ENCODE measurements around the gene TPRG1L. TPM values are rescaled to one million over a fixed set of nuclear protein-coding genes. Genes with fewer than 3 reads are reported as not detected.
A peak's percentile ranks its signal among the peaks of the same experiment; 100 is the strongest.

The TPRG1L gene
- total and polyA plus RNA-seq, 9 donors, result 11.0 to 32.4 (median 30.0) TPM

- H3K4me3 ChIP-seq (ENCODE audit: low read length), result no peak overlapping the region
- 3% methylated on average over 82 of the region's 83 CpGs for WGBS (ENCODE audit: insufficient coverage)
Measured at GRCh38 chr1:3651026-3651929, 26.5 kb downstream of the TPRG1L start.

GRCh38 chr1:3651930-3652547 lies 27.2 kb downstream of the TPRG1L start, which contains the start of gene TP73:
Gene TP73, plus strand, starts transcription at chr1:3652516. Its CDS starts 29,850 bp downstream, at chr1:3682366.
- H3K27ac ChIP-seq (ENCODE audit: low read length), result no peak within 1 kb of the TSS
- H3K36me3 ChIP-seq (ENCODE audit: control insufficient read depth, insufficient read depth, low read length), result peaks cover 4% of the 10 kb centered on the region
- H3K4me3 ChIP-seq (ENCODE audit: low read length), result peak within 1 kb of the TSS; percentile 28
- H3K27me3 ChIP-seq (ENCODE audit: control insufficient read depth, insufficient read depth, low read length), result peaks cover 58% of the 10 kb centered on the region
- peak; percentile 47 for DNase-seq
- H3K9me3 ChIP-seq (replicated peaks; ENCODE audit: control insufficient read depth, low read depth, low read length), result no peaks in the 10 kb centered on the region
- H3K4me1 ChIP-seq (ENCODE audit: control insufficient read depth, insufficient read depth, low read length), result peaks cover 34% of the 10 kb centered on the region
- WGBS (ENCODE audit: insufficient coverage), result 0% methylated on average over 73 of the region's 80 CpGs

More at GRCh38 chr1:3651026-3651929, 26.5 kb downstream of the TPRG1L start:
- peaks cover 52% of the 10 kb centered on the region for H3K27me3 ChIP-seq (ENCODE audit: control insufficient read depth, insufficient read depth, low read length)
- no peak overlapping the region for H3K27ac ChIP-seq (ENCODE audit: low read length)
- DNase-seq, result no peak
- H3K4me1 ChIP-seq (ENCODE audit: control insufficient read depth, insufficient read depth, low read length), result peaks cover 34% of the 10 kb centered on the region
- H3K36me3 ChIP-seq (ENCODE audit: control insufficient read depth, insufficient read depth, low read length), result peaks cover 11% of the 10 kb centered on the region
- no peaks in the 10 kb centered on the region for H3K9me3 ChIP-seq (replicated peaks; ENCODE audit: control insufficient read depth, low read depth, low read length)

GRCh38 chr1:3652548-3653285 lies 27.9 kb downstream of the TPRG1L start:
- no peak overlapping the region for H3K27ac ChIP-seq (ENCODE audit: low read length)
- H3K9me3 ChIP-seq (replicated peaks; ENCODE audit: control insufficient read depth, low read depth, low read length), result no peaks in the 10 kb centered on the region
- H3K4me3 ChIP-seq (ENCODE audit: low read length), result peak overlapping the region; percentile 28
- H3K27me3 ChIP-seq (ENCODE audit: control insufficient read depth, insufficient read depth, low read length), result peaks cover 62% of the 10 kb centered on the region
- H3K4me1 ChIP-seq (ENCODE audit: control insufficient read depth, insufficient read depth, low read length), result peaks cover 34% of the 10 kb centered on the region
- WGBS (ENCODE audit: insufficient coverage), result 2% methylated on average over 63 of the region's 68 CpGs
- DNase-seq, result no peak
- no peaks in the 10 kb centered on the region for H3K36me3 ChIP-seq (ENCODE audit: control insufficient read depth, insufficient read depth, low read length)

- no peak overlapping the region for H3K27ac ChIP-seq (ENCODE audit: low read length)
- no peak for DNase-seq
- no peaks in the 10 kb centered on the region for H3K9me3 ChIP-seq (replicated peaks; ENCODE audit: control insufficient read depth, low read depth, low read length)
- peaks cover 67% of the 10 kb centered on the region for H3K27me3 ChIP-seq (ENCODE audit: control insufficient read depth, insufficient read depth, low read length)
- WGBS (ENCODE audit: insufficient coverage), result 25% methylated on average over 9 of the region's 10 CpGs
- no peak overlapping the region for H3K4me3 ChIP-seq (ENCODE audit: low read length)
- H3K4me1 ChIP-seq (ENCODE audit: control insufficient read depth, insufficient read depth, low read length), result peaks cover 34% of the 10 kb centered on the region
- H3K36me3 ChIP-seq (ENCODE audit: control insufficient read depth, insufficient read depth, low read length), result no peaks in the 10 kb centered on the region
Measured at GRCh38 chr1:3653286-3653618, 28.4 kb downstream of the TPRG1L start.

GRCh38 chr1:3654549-3655281 lies 29.9 kb downstream of the TPRG1L start:
- H3K27me3 ChIP-seq (ENCODE audit: control insufficient read depth, insufficient read depth, low read length), result peaks cover 74% of the 10 kb centered on the region
- H3K36me3 ChIP-seq (ENCODE audit: control insufficient read depth, insufficient read depth, low read length), result no peaks in the 10 kb centered on the region
- DNase-seq, result no peak
- no peak overlapping the region for H3K27ac ChIP-seq (ENCODE audit: low read length)
- WGBS (ENCODE audit: insufficient coverage), result 80% methylated on average over 11 of the region's 22 CpGs
- H3K4me3 ChIP-seq (ENCODE audit: low read length), result no peak overlapping the region
- no peaks in the 10 kb centered on the region for H3K9me3 ChIP-seq (replicated peaks; ENCODE audit: control insufficient read depth, low read depth, low read length)
- H3K4me1 ChIP-seq (ENCODE audit: control insufficient read depth, insufficient read depth, low read length), result peaks cover 28% of the 10 kb centered on the region

GRCh38 chr1:3656450-3657095 lies 31.8 kb downstream of the TPRG1L start:
- H3K27ac ChIP-seq (ENCODE audit: low read length), result no peak overlapping the region
- H3K36me3 ChIP-seq (ENCODE audit: control insufficient read depth, insufficient read depth, low read length), result no peaks in the 10 kb centered on the region
- no peaks in the 10 kb centered on the region for H3K9me3 ChIP-seq (replicated peaks; ENCODE audit: control insufficient read depth, low read depth, low read length)
- DNase-seq, result no peak
- H3K4me1 ChIP-seq (ENCODE audit: control insufficient read depth, insufficient read depth, low read length), result peaks cover 16% of the 10 kb centered on the region
- 78% methylated on average over 12 of the region's 13 CpGs for WGBS (ENCODE audit: insufficient coverage)
- peaks cover 59% of the 10 kb centered on the region for H3K27me3 ChIP-seq (ENCODE audit: control insufficient read depth, insufficient read depth, low read length)
- no peak overlapping the region for H3K4me3 ChIP-seq (ENCODE audit: low read length)

GRCh38 chr1:3657096-3657475 lies 32.3 kb downstream of the TPRG1L start:
- 61% methylated on average over 6 of the region's 6 CpGs for WGBS (ENCODE audit: insufficient coverage)
- Histone ChIP-seq H3K27ac (ENCODE audit: low read length) (no peak overlapping the region), H3K4me3 (ENCODE audit: low read length) (no peak overlapping the region), H3K36me3 (ENCODE audit: control insufficient read depth, insufficient read depth, low read length) (no peaks in the 10 kb centered on the region), H3K9me3 (replicated peaks; ENCODE audit: control insufficient read depth, low read depth, low read length) (no peaks in the 10 kb centered on the region), H3K4me1 (ENCODE audit: control insufficient read depth, insufficient read depth, low read length) (peaks cover 11% of the 10 kb centered on the region), H3K27me3 (ENCODE audit: control insufficient read depth, insufficient read depth, low read length) (peaks cover 54% of the 10 kb centered on the region)
- no peak for DNase-seq

GRCh38 chr1:3657578-3658230 lies 32.9 kb downstream of the TPRG1L start:
- Histone ChIP-seq H3K36me3 (ENCODE audit: control insufficient read depth, insufficient read depth, low read length) (no peaks in the 10 kb centered on the region), H3K27ac (ENCODE audit: low read length) (no peak overlapping the region), H3K4me1 (ENCODE audit: control insufficient read depth, insufficient read depth, low read length) (peaks cover 10% of the 10 kb centered on the region), H3K27me3 (ENCODE audit: control insufficient read depth, insufficient read depth, low read length) (peaks cover 51% of the 10 kb centered on the region), H3K9me3 (replicated peaks; ENCODE audit: control insufficient read depth, low read depth, low read length) (no peaks in the 10 kb centered on the region), H3K4me3 (ENCODE audit: low read length) (no peak overlapping the region)
- no peak for DNase-seq
- WGBS (ENCODE audit: insufficient coverage), result 48% methylated on average over 22 of the region's 26 CpGs

- Histone ChIP-seq H3K4me1 (ENCODE audit: control insufficient read depth, insufficient read depth, low read length) (peaks cover 4% of the 10 kb centered on the region), H3K4me3 (ENCODE audit: low read length) (no peak overlapping the region), H3K27me3 (ENCODE audit: control insufficient read depth, insufficient read depth, low read length) (peaks cover 46% of the 10 kb centered on the region), H3K27ac (ENCODE audit: low read length) (no peak overlapping the region), H3K36me3 (ENCODE audit: control insufficient read depth, insufficient read depth, low read length) (no peaks in the 10 kb centered on the region), H3K9me3 (replicated peaks; ENCODE audit: control insufficient read depth, low read depth, low read length) (no peaks in the 10 kb centered on the region)
- 7% methylated on average over 5 of the region's 14 CpGs for WGBS (ENCODE audit: insufficient coverage)
- DNase-seq, result no peak
Measured at GRCh38 chr1:3658231-3658615, 33.4 kb downstream of the TPRG1L start.
